Activated naive CD4-positive, alpha-beta T cell treated with anti-CD3 and anti-CD28 coated beads, Interleukin-2, amount 50 U/mL, for 24 hours (primary cell): Measurements from ENCODE around the gene CA5A.
"Not testable (repeated sequence)": the region's sequence is repeated elsewhere in the genome, so short reads cannot be mapped to it uniquely, and the experiment has no call there.

ENCODE experiments used
- H3K27ac Mint-ChIP-seq: one replicate; pipeline ENCODE4 v1.8.0; 2021; ENCODE audit warnings: mild to moderate bottlenecking, mixed read lengths
- H3K27me3 Mint-ChIP-seq: one replicate; pipeline ENCODE4 v1.8.0; 2021; ENCODE audit warnings: mixed read lengths
- H3K36me3 Mint-ChIP-seq: one replicate; pipeline ENCODE4 v1.8.0; 2021; ENCODE audit warnings: mixed read lengths
- H3K4me1 Mint-ChIP-seq: one replicate; pipeline ENCODE4 v1.8.0; 2021; ENCODE audit warnings: mixed read lengths
- H3K4me3 Mint-ChIP-seq: one replicate; pipeline ENCODE4 v1.8.0; 2021; ENCODE audit warnings: mild to moderate bottlenecking, mixed read lengths
- H3K9me3 Mint-ChIP-seq: one replicate; pipeline ENCODE4 v1.8.0; 2021; ENCODE audit warnings: mixed read lengths

The CA5A gene

DNA sequence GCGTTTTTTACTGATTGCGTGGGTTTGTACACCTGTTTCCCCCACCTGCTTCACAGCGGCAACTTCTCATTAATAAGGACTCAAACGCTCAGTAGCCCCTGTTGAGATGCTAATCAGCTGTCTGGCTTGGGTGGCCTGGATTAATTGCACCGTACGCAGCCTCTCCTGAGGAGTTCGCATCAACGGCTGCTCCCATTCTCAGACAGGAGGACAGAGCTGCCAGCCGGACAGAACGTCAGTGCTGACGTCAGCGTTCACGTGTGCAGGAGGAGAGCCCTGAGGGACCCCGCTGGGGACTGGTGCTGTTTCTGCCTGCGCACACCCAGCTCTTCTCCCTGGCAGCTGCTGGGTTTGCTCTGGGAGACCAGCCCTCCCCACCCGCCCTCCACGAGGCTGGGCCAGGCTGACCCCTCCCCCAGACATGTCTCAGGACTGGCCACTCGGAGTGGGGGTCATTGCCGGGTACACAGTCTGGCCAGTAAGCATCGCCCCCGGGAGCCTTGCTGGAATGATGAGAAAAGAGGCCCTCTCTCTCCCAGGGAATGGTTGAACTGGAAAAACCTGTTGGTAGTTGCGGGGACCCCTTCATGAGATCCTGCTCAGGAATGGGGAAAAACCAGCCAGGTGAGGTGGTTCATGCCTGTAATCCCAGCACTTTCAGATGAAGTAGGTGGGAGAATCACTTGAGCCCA, 9.2 kb upstream of the CA5A start:
- H3K4me3 Mint-ChIP-seq, result peak overlapping the region; percentile 19
- H3K36me3 Mint-ChIP-seq, result no peaks in the 10 kb centered on the region
- H3K27ac Mint-ChIP-seq, result no peak overlapping the region
- no peaks in the 10 kb centered on the region for H3K27me3 Mint-ChIP-seq
- no peaks in the 10 kb centered on the region for H3K9me3 Mint-ChIP-seq
- H3K4me1 Mint-ChIP-seq, result no peaks in the 10 kb centered on the region

GRCh38 chr16:87942680-87943079, 6.4 kb upstream of the CA5A start:
- H3K27me3 Mint-ChIP-seq, result no peaks in the 10 kb centered on the region
- no peaks in the 10 kb centered on the region for H3K9me3 Mint-ChIP-seq
- peaks cover 5% of the 10 kb centered on the region for H3K4me1 Mint-ChIP-seq
- no peak overlapping the region for H3K27ac Mint-ChIP-seq
- H3K4me3 Mint-ChIP-seq, result no peak overlapping the region
- H3K36me3 Mint-ChIP-seq, result no peaks in the 10 kb centered on the region

GRCh38 chr16:87939562-87940423, 3.5 kb upstream of the CA5A start:
- Mint-ChIP-seq H3K27me3 (no peaks in the 10 kb centered on the region), H3K27ac (peak overlapping the region; percentile 53), H3K36me3 (no peaks in the 10 kb centered on the region), H3K4me3 (no peak overlapping the region), H3K9me3 (no peaks in the 10 kb centered on the region), H3K4me1 (peaks cover 5% of the 10 kb centered on the region)

- no peaks in the 10 kb centered on the region for H3K9me3 Mint-ChIP-seq
- H3K27me3 Mint-ChIP-seq, result no peaks in the 10 kb centered on the region
- no peaks in the 10 kb centered on the region for H3K36me3 Mint-ChIP-seq
- H3K4me1 Mint-ChIP-seq, result peaks cover 5% of the 10 kb centered on the region
- H3K4me3 Mint-ChIP-seq, result no peak overlapping the region
- H3K27ac Mint-ChIP-seq, result peak overlapping the region; percentile 0
These were observed 2.2 kb upstream of the CA5A start for GRCh38 chr16:87938412-87938949.

- H3K4me1 Mint-ChIP-seq, result not testable (repeated sequence)
These were observed 858 bp upstream of the CA5A start for GRCh38 chr16:87937231-87937542.

DNA sequence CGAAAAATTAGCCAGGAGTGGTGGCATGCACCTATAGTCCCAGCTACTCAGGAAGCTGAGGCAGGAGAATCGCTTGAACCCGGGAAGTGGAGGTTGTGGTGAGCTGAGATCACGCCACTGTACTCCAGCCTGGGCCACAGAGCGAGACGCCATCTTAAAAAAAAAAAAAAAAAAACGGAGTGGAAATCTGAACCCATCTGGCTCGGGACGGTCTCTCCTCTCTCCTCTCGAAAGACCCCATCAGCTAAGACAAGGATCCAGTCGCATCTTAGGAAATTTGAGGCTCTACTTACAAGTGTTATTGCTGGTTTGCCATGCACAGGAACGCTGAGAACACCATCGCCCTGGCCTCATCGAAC, 334 bp downstream of the CA5A start:
- not testable (repeated sequence) for H3K4me3 Mint-ChIP-seq, H3K36me3 Mint-ChIP-seq, H3K27me3 Mint-ChIP-seq, H3K27ac Mint-ChIP-seq, H3K9me3 Mint-ChIP-seq, H3K4me1 Mint-ChIP-seq

More at GRCh38 chr16:87937231-87937542, 858 bp upstream of the CA5A start:
- not testable (repeated sequence) for H3K36me3 Mint-ChIP-seq, H3K27ac Mint-ChIP-seq, H3K9me3 Mint-ChIP-seq, H3K27me3 Mint-ChIP-seq, H3K4me3 Mint-ChIP-seq

DNA sequence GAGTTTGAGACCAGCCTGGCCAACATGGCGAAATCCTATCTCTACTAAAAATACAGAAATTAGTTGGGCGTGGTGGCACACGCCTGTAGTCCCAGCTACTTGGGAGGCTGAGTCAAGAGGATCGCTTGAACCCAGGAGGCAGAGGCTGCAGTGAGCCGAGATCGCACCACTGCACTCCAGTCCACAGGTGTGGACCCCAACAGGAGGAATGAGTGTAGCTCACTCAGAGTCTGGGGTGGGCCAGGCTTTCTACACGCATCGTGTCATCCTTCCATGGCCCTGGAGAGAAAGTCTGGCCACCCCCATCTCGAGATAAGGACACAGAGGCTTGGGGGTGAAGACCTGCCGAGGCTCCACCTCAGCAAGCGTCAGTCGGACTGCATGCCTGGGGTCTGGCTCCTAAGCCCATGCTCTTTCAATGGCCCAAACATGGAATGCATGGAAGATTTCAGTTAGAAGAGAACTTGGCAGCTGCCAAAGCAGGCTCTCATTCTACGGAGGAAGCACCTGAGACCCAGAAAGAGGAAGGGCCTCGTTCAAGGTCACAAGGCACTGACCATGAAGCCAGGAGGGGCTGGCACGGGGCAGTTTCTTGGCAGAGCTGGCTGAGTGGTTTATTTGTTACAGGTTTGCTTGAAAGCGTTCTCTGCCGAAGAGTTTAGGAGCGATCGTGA, 1.4 kb downstream of the CA5A start:
- not testable (repeated sequence) for H3K27ac Mint-ChIP-seq, H3K27me3 Mint-ChIP-seq, H3K9me3 Mint-ChIP-seq, H3K4me3 Mint-ChIP-seq, H3K36me3 Mint-ChIP-seq, H3K4me1 Mint-ChIP-seq

GRCh38 chr16:87933140-87933495, 3.2 kb downstream of the CA5A start:
- no peak overlapping the region for H3K27ac Mint-ChIP-seq
- H3K36me3 Mint-ChIP-seq, result no peaks in the 10 kb centered on the region
- no peaks in the 10 kb centered on the region for H3K27me3 Mint-ChIP-seq
- H3K4me1 Mint-ChIP-seq, result no peaks in the 10 kb centered on the region
- no peaks in the 10 kb centered on the region for H3K9me3 Mint-ChIP-seq
- no peak overlapping the region for H3K4me3 Mint-ChIP-seq

DNA sequence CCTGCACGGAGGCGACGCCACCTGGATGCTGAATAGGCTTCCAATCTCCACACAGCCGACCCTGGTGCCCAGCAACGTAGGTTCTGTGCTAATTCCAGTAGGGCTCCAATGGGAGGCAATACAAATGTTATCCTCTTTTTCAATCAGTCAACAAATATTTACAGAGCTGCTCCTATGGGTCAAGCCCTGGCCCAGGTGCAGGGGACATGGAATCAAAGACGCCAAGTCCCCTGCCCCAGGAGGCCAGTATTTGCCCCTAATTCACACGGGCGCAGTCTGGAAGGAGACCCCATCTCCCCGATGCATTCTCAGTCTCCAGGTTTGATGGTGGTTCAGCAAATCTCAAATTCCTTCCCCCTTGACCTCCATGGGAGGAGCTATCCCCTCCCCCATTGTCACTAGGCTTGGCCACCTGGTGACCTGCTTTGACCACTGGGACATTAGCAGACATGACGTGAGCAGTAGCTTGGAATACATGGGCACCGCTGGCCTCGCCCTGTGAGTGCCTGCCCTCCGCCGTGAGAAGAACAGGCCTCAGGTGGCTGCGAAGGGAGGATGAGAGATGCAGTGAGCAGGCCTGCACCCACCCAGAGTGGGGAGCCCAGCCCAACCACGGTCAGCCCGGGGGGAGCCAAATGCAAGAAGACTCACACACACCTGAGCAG, 3.7 kb downstream of the CA5A start:
- not testable (repeated sequence) for H3K27me3 Mint-ChIP-seq, H3K27ac Mint-ChIP-seq, H3K36me3 Mint-ChIP-seq, H3K9me3 Mint-ChIP-seq, H3K4me3 Mint-ChIP-seq, H3K4me1 Mint-ChIP-seq

GRCh38 chr16:87931504-87931903, 4.8 kb downstream of the CA5A start:
- Mint-ChIP-seq H3K27ac (no peak overlapping the region), H3K27me3 (no peaks in the 10 kb centered on the region)

DNA sequence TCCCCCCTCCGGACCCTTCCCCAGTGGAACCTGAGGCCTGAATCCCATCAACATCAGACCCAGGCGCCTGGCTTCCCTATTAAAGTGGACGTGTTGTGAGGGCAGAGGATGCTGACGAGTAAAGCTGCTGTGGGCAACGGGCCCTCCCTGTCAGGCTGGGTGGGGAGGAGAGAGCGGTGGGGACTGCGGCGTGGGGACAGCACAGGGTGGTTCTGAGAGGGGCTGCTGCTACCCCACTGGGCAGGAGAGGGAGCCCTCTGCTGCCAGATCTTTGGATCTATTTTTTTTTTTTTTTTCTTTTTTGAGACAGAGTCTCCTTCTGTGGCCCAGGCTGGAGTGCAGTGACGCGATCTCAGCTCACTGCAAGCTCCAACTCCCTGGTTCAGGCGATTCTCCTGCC, 5.9 kb downstream of the CA5A start:
- H3K9me3 Mint-ChIP-seq, result no peaks in the 10 kb centered on the region
- H3K4me1 Mint-ChIP-seq, result peaks cover 8% of the 10 kb centered on the region
- no peaks in the 10 kb centered on the region for H3K36me3 Mint-ChIP-seq
- H3K27ac Mint-ChIP-seq, result no peak overlapping the region
- no peaks in the 10 kb centered on the region for H3K27me3 Mint-ChIP-seq
- no peak overlapping the region for H3K4me3 Mint-ChIP-seq

More at GRCh38 chr16:87931504-87931903, 4.8 kb downstream of the CA5A start:
- Mint-ChIP-seq H3K4me1 (peaks cover 3% of the 10 kb centered on the region), H3K9me3 (no peaks in the 10 kb centered on the region), H3K36me3 (no peaks in the 10 kb centered on the region), H3K4me3 (no peak overlapping the region)

DNA sequence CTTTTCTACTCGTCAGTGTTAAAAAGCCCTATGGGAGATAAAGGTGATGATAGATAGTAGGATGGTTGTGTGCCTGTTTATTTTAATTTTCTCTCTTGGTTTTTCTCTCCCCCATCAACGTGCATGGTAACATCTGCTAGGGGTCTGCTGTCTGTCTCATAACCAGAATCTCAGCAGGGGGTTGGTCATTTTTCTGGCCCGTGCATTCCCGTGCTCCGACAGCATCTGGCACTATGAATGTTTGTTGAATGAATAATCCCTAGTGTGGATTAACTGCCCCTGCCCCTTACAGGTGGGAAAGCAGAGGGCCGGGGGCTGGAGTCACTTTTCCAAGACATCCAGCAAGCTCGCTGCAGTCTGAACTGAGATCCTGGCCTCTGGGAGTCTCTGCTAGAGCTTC, 6.3 kb downstream of the CA5A start:
- no peak overlapping the region for H3K4me3 Mint-ChIP-seq
- no peaks in the 10 kb centered on the region for H3K9me3 Mint-ChIP-seq
- H3K27ac Mint-ChIP-seq, result no peak overlapping the region
- peaks cover 8% of the 10 kb centered on the region for H3K4me1 Mint-ChIP-seq
- no peaks in the 10 kb centered on the region for H3K36me3 Mint-ChIP-seq
- no peaks in the 10 kb centered on the region for H3K27me3 Mint-ChIP-seq

- no peaks in the 10 kb centered on the region for H3K36me3 Mint-ChIP-seq
- H3K27me3 Mint-ChIP-seq, result no peaks in the 10 kb centered on the region
- no peaks in the 10 kb centered on the region for H3K9me3 Mint-ChIP-seq
- H3K4me3 Mint-ChIP-seq, result no peak overlapping the region
- no peak overlapping the region for H3K27ac Mint-ChIP-seq
- H3K4me1 Mint-ChIP-seq, result peaks cover 8% of the 10 kb centered on the region
These were observed 9.2 kb downstream of the CA5A start for GRCh38 chr16:87927195-87927562.

GRCh38 chr16:87926246-87927194, 9.8 kb downstream of the CA5A start:
- no peaks in the 10 kb centered on the region for H3K36me3 Mint-ChIP-seq

More at GRCh38 chr16:87926246-87927194, 9.8 kb downstream of the CA5A start:
- peaks cover 8% of the 10 kb centered on the region for H3K4me1 Mint-ChIP-seq
- H3K4me3 Mint-ChIP-seq, result peak overlapping the region; percentile 76
- no peaks in the 10 kb centered on the region for H3K9me3 Mint-ChIP-seq
- H3K27ac Mint-ChIP-seq, result no peak overlapping the region
- H3K27me3 Mint-ChIP-seq, result no peaks in the 10 kb centered on the region
